Caco-2 (cell line): Measurements from ENCODE around the gene PGA3. TPM values are rescaled to one million over a fixed set of nuclear protein-coding genes. Genes with fewer than 3 reads are reported as not detected.
A peak's percentile ranks its signal among the peaks of the same experiment; 100 is the strongest.

Experiments
- BruUV-seq: library from RNA; stranded (reverse); fragments of 400-500 nt; replicated peaks from 2 replicates; lab custom pipeline; 2021; lab: Mats Ljungman, UMichigan
- CTCF ChIA-PET: fragments of 300-600 bp; sonication (Branson Sonifier 250); formaldehyde crosslinking; loops from one replicate; lab custom pipeline; 2022; ENCODE audit warnings: antibody characterized with exemption; lab: Charles Lee
- POLR2A ChIA-PET: fragments of 300-600 bp; sonication (Branson Sonifier 250); formaldehyde crosslinking; loops from one replicate; lab custom pipeline; 2022; ENCODE audit warnings: antibody characterized with exemption; lab: Charles Lee
- DNase-seq, 2 experiments: peaks; one replicate each; pipeline versions ENCODE4 v3.0.0 to v3.0.0-alpha.2; 2020 to 2022
- H3K27me3 ChIP-seq: replicated peaks from 2 replicates; pipeline ENCODE4 v1.6.0; 2011; ENCODE audit warnings: low read length; ENCODE audit not compliant: control insufficient read depth, insufficient read depth
- H3K36me3 ChIP-seq: 2 replicates; pipeline ENCODE4 v1.5.1; 2011; ENCODE audit warnings: low read length; ENCODE audit not compliant: control insufficient read depth, insufficient read depth
- H3K4me1 ChIP-seq: fragments of 250-450 bp; sonication (Bioruptor Pico); 2 replicates; pipeline ENCODE4 v1.5.1; 2020; ENCODE audit warnings: mild to moderate bottlenecking
- H3K4me3 ChIP-seq: 2 replicates; pipeline ENCODE4 v1.5.1; 2011; ENCODE audit warnings: low read depth, mild to moderate bottlenecking, control low read depth, low read length
- H3K9me3 ChIP-seq: fragments of 250-450 bp; sonication (Bioruptor Pico); 2 replicates; pipeline ENCODE4 v1.5.1; 2020; ENCODE audit warnings: mild to moderate bottlenecking, moderate library complexity
- H3K27ac Mint-ChIP-seq: one replicate; pipeline ENCODE4 v1.8.0; 2022; ENCODE audit warnings: mixed read lengths; ENCODE audit not compliant: unreplicated experiment
- H3K27me3 Mint-ChIP-seq: one replicate; pipeline ENCODE4 v1.8.0; 2022; ENCODE audit warnings: mixed read lengths; ENCODE audit not compliant: insufficient read depth, unreplicated experiment
- H3K36me3 Mint-ChIP-seq: one replicate; pipeline ENCODE4 v1.8.0; 2022; ENCODE audit warnings: mild to moderate bottlenecking, mixed read lengths; ENCODE audit not compliant: insufficient read depth, unreplicated experiment
- H3K4me1 Mint-ChIP-seq: one replicate; pipeline ENCODE4 v1.8.0; 2022; ENCODE audit warnings: low read depth, mixed read lengths; ENCODE audit not compliant: unreplicated experiment
- H3K4me3 Mint-ChIP-seq: one replicate; pipeline ENCODE4 v1.8.0; 2022; ENCODE audit warnings: mild to moderate bottlenecking, moderate library complexity, mixed read lengths; ENCODE audit not compliant: unreplicated experiment
- H3K9me3 Mint-ChIP-seq: one replicate; pipeline ENCODE4 v1.8.0; 2022; ENCODE audit warnings: mixed read lengths; ENCODE audit not compliant: unreplicated experiment
- CTCF ChIP-seq, 2 experiments: fragments of 200-600 bp in 1 of 2; IDR thresholded peaks; 1 replicate in 1 of 2; 2 replicates in 1 of 2; pipeline versions ENCODE4 v1.5.1 to v1.8.0; 2011 to 2022; ENCODE audit warnings: antibody characterized with exemption in 1 of 2, control low read depth in 1 of 2, inconsistent platforms in 1 of 2, low read depth in 1 of 2, low read length in 1 of 2, mild to moderate bottlenecking in 1 of 2, moderate library complexity in 1 of 2; ENCODE audit not compliant: insufficient read depth in 1 of 2, severe bottlenecking in 1 of 2, unreplicated experiment in 1 of 2
- intact Hi-C: fragments of 100-400 bp; cut with micrococcal nuclease; formaldehyde crosslinking; loops from one replicate; pipeline ENCODE4 v1.10.0; 2022; ENCODE audit not compliant: unreplicated experiment
- total RNA-seq: library from RNA; stranded (reverse); gene quantifications from 2 replicates; pipeline ENCODE4 v1.2.3, GENCODE V29; 2022

The PGA3 gene
- total RNA-seq, 1 experiment from 2014 or later = not detected

DNA sequence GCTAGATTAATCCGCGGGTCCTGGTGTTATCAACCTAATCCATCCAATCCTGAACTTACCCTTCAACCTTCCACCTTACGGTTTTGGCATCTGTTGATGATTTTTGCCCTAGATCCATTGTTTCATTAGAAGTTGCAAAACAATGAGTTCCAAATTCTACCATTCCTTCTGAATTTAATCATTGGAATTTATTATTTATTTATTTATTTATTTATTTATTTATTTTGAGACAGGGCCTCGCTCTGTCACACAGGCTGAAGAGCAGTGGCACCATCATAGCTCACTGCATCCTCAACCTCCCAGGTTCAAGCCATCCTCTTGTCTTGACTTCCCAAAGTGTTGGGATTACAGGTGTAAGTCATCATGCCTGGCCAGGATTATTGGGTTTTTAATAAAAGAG is 21.8 kb upstream of the PGA3 start:
- ChIA-PET POLR2A (no interaction called here), CTCF (no interaction called here)
- Histone ChIP-seq H3K27me3 (no peaks in the 10 kb centered on the region), H3K9me3 (no peaks in the 10 kb centered on the region), H3K36me3 (no peaks in the 10 kb centered on the region), H3K4me3 (no peak overlapping the region), H3K4me1 (no peaks in the 10 kb centered on the region)
- BruUV-seq = no TSS peak
- intact Hi-C loops = no loop called here
- Mint-ChIP-seq H3K9me3 (no peaks in the 10 kb centered on the region), H3K4me1 (peaks cover 7% of the 10 kb centered on the region), H3K4me3 (no peak overlapping the region), H3K27me3 (no peaks in the 10 kb centered on the region), H3K27ac (no peak overlapping the region), H3K36me3 (no peaks in the 10 kb centered on the region)
- TF ChIP-seq CTCF (IDR thresholded peaks at IDR 0.05; ENCODE audit: insufficient read depth in 1 of 2, low read depth in 1 of 2, low read length in 1 of 2, severe bottlenecking in 1 of 2, unreplicated experiment in 1 of 2) = no peak
- no peak for DNase-seq

DNA sequence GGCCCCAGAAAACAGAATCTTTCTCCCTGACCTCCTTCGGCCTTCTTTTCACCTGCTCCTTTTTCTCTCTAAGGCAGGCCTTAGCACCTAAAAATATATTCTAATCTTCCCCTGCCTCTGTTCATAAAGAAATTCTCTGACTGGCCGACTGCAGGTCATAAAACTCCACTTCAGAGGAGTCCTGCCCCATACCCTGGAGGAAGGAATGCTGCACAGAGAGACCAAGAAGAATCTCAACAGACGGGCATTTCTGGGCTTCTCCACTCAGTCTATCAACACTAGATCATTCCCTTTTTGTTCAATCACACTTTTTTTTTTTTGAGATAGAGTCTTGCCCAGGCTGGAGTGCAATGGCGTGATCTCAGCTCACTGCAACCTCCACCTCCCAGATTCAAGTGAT is 19.7 kb upstream of the PGA3 start:
- DNase-seq = no peak
- Mint-ChIP-seq H3K9me3 (no peaks in the 10 kb centered on the region), H3K4me1 (peaks cover 7% of the 10 kb centered on the region), H3K4me3 (no peak overlapping the region), H3K36me3 (no peaks in the 10 kb centered on the region), H3K27ac (peak overlapping the region; percentile 16), H3K27me3 (no peaks in the 10 kb centered on the region)
- ChIA-PET POLR2A (no interaction called here), CTCF (no interaction called here)
- no peaks in the 10 kb centered on the region for H3K27me3 ChIP-seq
- H3K36me3 ChIP-seq = no peaks in the 10 kb centered on the region
- no peak overlapping the region for H3K4me3 ChIP-seq
- TF ChIP-seq CTCF (IDR thresholded peaks at IDR 0.05; ENCODE audit: insufficient read depth in 1 of 2, low read depth in 1 of 2, low read length in 1 of 2, severe bottlenecking in 1 of 2, unreplicated experiment in 1 of 2) = peak; percentile 11 to 41
- intact Hi-C loops = no loop called here
- no peaks in the 10 kb centered on the region for H3K9me3 ChIP-seq
- BruUV-seq = no TSS peak
- H3K4me1 ChIP-seq = no peaks in the 10 kb centered on the region

- H3K9me3 Mint-ChIP-seq = no peaks in the 10 kb centered on the region
- 0 out of 2 replicates have a peak, but pooled peaks cover 6% of the 10 kb centered on the region for H3K9me3 ChIP-seq
- no TSS peak for BruUV-seq
- no peak overlapping the region for H3K4me3 Mint-ChIP-seq
- no peak overlapping the region for H3K27ac Mint-ChIP-seq
- intact Hi-C loops = no loop called here
- H3K36me3 ChIP-seq = no peaks in the 10 kb centered on the region
- ChIA-PET POLR2A (no interaction called here), CTCF (no interaction called here)
- H3K4me1 ChIP-seq = no peaks in the 10 kb centered on the region
- H3K4me3 ChIP-seq = no peak overlapping the region
- H3K36me3 Mint-ChIP-seq = no peaks in the 10 kb centered on the region
- H3K27me3 ChIP-seq = no peaks in the 10 kb centered on the region; the same call in 1 of the 2 replicates
- H3K27me3 Mint-ChIP-seq = no peaks in the 10 kb centered on the region
- TF ChIP-seq CTCF (IDR thresholded peaks at IDR 0.05; ENCODE audit: insufficient read depth in 1 of 2, low read depth in 1 of 2, low read length in 1 of 2, severe bottlenecking in 1 of 2, unreplicated experiment in 1 of 2) = no peak
- H3K4me1 Mint-ChIP-seq = peaks cover 7% of the 10 kb centered on the region
- no peak for DNase-seq
Measured at GRCh38 chr11:61186504-61186903, 16.8 kb upstream of the PGA3 start.
